GM12878 (cell line): ENCODE results near the gene DYSF. TPM values are rescaled to one million over a fixed set of nuclear protein-coding genes. Genes with fewer than 3 reads are reported as not detected.

Source experiments
- ATAC-seq: fragments of 200-7000 bp; cut with Tn5 transposase; 3 replicates; pipeline ENCODE4 v1.9.1; 2020; ENCODE audit warnings: mild to moderate bottlenecking, moderate library complexity
- BruUV-seq: library from RNA; stranded (reverse); fragments of 400-500 nt; replicated peaks from 2 replicates; lab custom pipeline; 2021; lab: Mats Ljungman, UMichigan
- CTCF ChIA-PET: fragments of 300-600 bp; sonication (Branson Sonifier 250); formaldehyde crosslinking; extraction: SDS; loops from one replicate; lab custom pipeline; 2021; ENCODE audit warnings: inconsistent platforms; lab: Yijun Ruan, JAX
- POLR2A ChIA-PET: fragments of 350-600 bp; formaldehyde crosslinking; extraction: SDS; loops from one replicate; lab custom pipeline; 2021; ENCODE audit warnings: inconsistent platforms; lab: Charles Lee
- RAD21 ChIA-PET: fragments of 300-600 bp; sonication (Branson Sonifier 250); formaldehyde crosslinking; loops from one replicate; lab custom pipeline; 2023; ENCODE audit warnings: antibody characterized with exemption; ENCODE audit not compliant: unreplicated experiment; lab: Charles Lee
- SMC1A ChIA-PET: fragments of 300-600 bp; sonication (Branson Sonifier 250); formaldehyde crosslinking; loops from one replicate; lab custom pipeline; 2023; ENCODE audit not compliant: unreplicated experiment, uncharacterized antibody; lab: Charles Lee
- DNase-seq: peaks from one replicate; pipeline ENCODE4 v3.0.0-alpha.2; 2011; ENCODE audit warnings: low read depth, low spot score
- FAIRE-seq: peaks from 3 replicates; lab custom pipeline; 2011; peaks lifted over from hg19 to GRCh38; lab: Jason Lieb, UNC
- H2AFZ ChIP-seq: 2 replicates; pipeline ENCODE4 v1.6.0; 2011; ENCODE audit warnings: low read depth, low read length, control low read depth; ENCODE audit not compliant: control insufficient read depth
- H3K27ac ChIP-seq: 2 replicates; pipeline ENCODE4 v1.5.1; 2011; ENCODE audit warnings: control low read depth; ENCODE audit not compliant: control insufficient read depth, insufficient read depth
- H3K27me3 ChIP-seq, 2 experiments: replicated peaks in 1 of 2; 2 replicates each; pipeline versions ENCODE4 v1.6.0 to v1.6.1; 2011; ENCODE audit warnings: low read length in 1 of 2; ENCODE audit not compliant: control insufficient read depth in 2 of 2, insufficient read depth in 2 of 2
- H3K36me3 ChIP-seq, 2 experiments: 2 replicates each; pipeline ENCODE4 v1.5.1; 2011; ENCODE audit warnings: low read length in 1 of 2; ENCODE audit not compliant: control insufficient read depth in 2 of 2, insufficient read depth in 2 of 2
- H3K4me1 ChIP-seq: 2 replicates; pipeline ENCODE4 v1.6.1; 2011; ENCODE audit warnings: mild to moderate bottlenecking, low read length, moderate library complexity, mixed read lengths; ENCODE audit not compliant: control insufficient read depth, insufficient read depth
- H3K4me2 ChIP-seq: 2 replicates; pipeline ENCODE4 v1.6.0; 2011; ENCODE audit warnings: control low read depth; ENCODE audit not compliant: control insufficient read depth, insufficient read depth
- H3K4me3 ChIP-seq: fragments of 200-600 bp; sonication (generic); 2 replicates; pipeline ENCODE4 v1.5.1; 2016
- H3K79me2 ChIP-seq: 2 replicates; pipeline ENCODE4 v1.6.0; 2011; ENCODE audit warnings: low read length; ENCODE audit not compliant: control insufficient read depth, insufficient read depth
- H3K9ac ChIP-seq: 2 replicates; pipeline ENCODE4 v1.8.0; 2011; ENCODE audit warnings: low read length, control low read depth, mixed read lengths; ENCODE audit not compliant: control insufficient read depth, insufficient read depth
- H3K9me3 ChIP-seq: replicated peaks from 3 replicates; pipeline ENCODE4 v1.5.1; 2011; ENCODE audit warnings: mild to moderate bottlenecking, low read length; ENCODE audit not compliant: control insufficient read depth, insufficient read depth
- H4K20me1 ChIP-seq: 2 replicates; pipeline ENCODE4 v1.6.0; 2011; ENCODE audit not compliant: control insufficient read depth, insufficient read depth
- BCL3 ChIP-seq: IDR thresholded peaks from 2 replicates; pipeline ENCODE4 v1.6.1; 2011; ENCODE audit warnings: borderline replicate concordance, low read depth, mild to moderate bottlenecking, moderate library complexity, low read length; ENCODE audit not compliant: insufficient read depth, poor library complexity, severe bottlenecking
- BHLHE40 ChIP-seq, 2 experiments: fragments of 450-650 bp in 1 of 2; IDR thresholded peaks; 2 replicates each; pipeline ENCODE4 v1.6.1; 2011 to 2017; ENCODE audit warnings: low read depth in 2 of 2, borderline replicate concordance in 1 of 2, improper control_type of control experiment in 1 of 2, low read length in 1 of 2, mild to moderate bottlenecking in 1 of 2
- CBX5 ChIP-seq: sonication (generic); IDR thresholded peaks from 2 replicates; pipeline ENCODE4 v1.6.1; 2016; ENCODE audit warnings: low read depth, moderate library complexity, mild to moderate bottlenecking, inconsistent platforms
- CREB1 ChIP-seq: IDR thresholded peaks from 2 replicates; pipeline ENCODE4 v1.6.1; 2012; ENCODE audit warnings: low read depth, mild to moderate bottlenecking, inconsistent platforms
- EP300 ChIP-seq, 2 experiments: fragments of 150-350 bp in 1 of 2; IDR thresholded peaks; 2 replicates each; pipeline ENCODE4 v1.6.1; 2011 to 2012; ENCODE audit warnings: low read depth in 2 of 2, low read length in 2 of 2, borderline replicate concordance in 1 of 2, improper control_type of control experiment in 1 of 2, inconsistent platforms in 1 of 2; ENCODE audit not compliant: control insufficient read depth in 1 of 2
- POLR2AphosphoS2 ChIP-seq: IDR thresholded peaks from 2 replicates; pipeline ENCODE4 v1.6.1; 2011; ENCODE audit warnings: low read depth, mild to moderate bottlenecking, low read length, improper control_type of control experiment, moderate library complexity
- RB1 ChIP-seq: fragments of 450-650 bp; formaldehyde crosslinking; IDR thresholded peaks from 2 replicates; pipeline ENCODE4 v1.6.1; 2017; ENCODE audit warnings: mild to moderate bottlenecking, borderline replicate concordance
- RELA ChIP-seq: fragments of 450-650 bp; IDR thresholded peaks from 2 replicates; pipeline ENCODE4 v1.8.0; 2014; ENCODE audit warnings: borderline replicate concordance; ENCODE audit not compliant: partially characterized antibody
- SUZ12 ChIP-seq: fragments of 200-600 bp; sonication (generic); IDR thresholded peaks from one replicate; pipeline ENCODE4 v1.6.1; 2018; ENCODE audit warnings: antibody characterized with exemption, mild to moderate bottlenecking; ENCODE audit not compliant: unreplicated experiment
- YBX1 ChIP-seq: fragments of 450-650 bp; IDR thresholded peaks from 2 replicates; pipeline ENCODE4 v1.6.1; 2016; ENCODE audit warnings: antibody characterized with exemption
- WGBS: methylation state at CpG from one replicate; pipeline ENCODE4 v1.1.6; 2016; ENCODE audit warnings: low lambda C conversion rate; ENCODE audit not compliant: insufficient replicate concordance, insufficient coverage; ENCODE audit errors: missing lambda C conversion rate; 5-methylcytosine and 5-hydroxymethylcytosine counted together
- in situ Hi-C: fragments of 300-500 bp; cut with MboI; formaldehyde crosslinking; loops from 9 replicates; pipeline ENCODE4 v1.14.3; 2018; ENCODE audit warnings: mixed read lengths
- intact Hi-C: fragments of 100-400 bp; cut with micrococcal nuclease; formaldehyde crosslinking; loops from one replicate; pipeline ENCODE4 v1.14.2; 2022; ENCODE audit not compliant: unreplicated experiment
- polyA plus RNA-seq, 11 experiments: library from polyadenylated mRNA; depleted of rRNA in 4 of 11; unstranded in 6 of 11; stranded (reverse) in 5 of 11; fragments of >200 nt; fragmentation: Nextera tagmentation in 4 of 11; fragmentation: Illumina TruSeq in 1 of 11; extraction: Ambion mirVana in 4 of 11; extraction: Trizol in 1 of 11; gene quantifications; 1 replicate in 1 of 11; 2 replicates in 10 of 11; pipeline versions ENCODE4 v1.2.1 to v1.2.3, GENCODE V29; 2011 to 2016; ENCODE audit warnings: inconsistent platforms in 2 of 11, missing spikeins in 2 of 11, low read depth in 1 of 11
- total RNA-seq, 4 experiments: library from RNA; depleted of rRNA in 3 of 4; stranded (reverse); fragments of >200 nt in 3 of 4; fragmentation: Illumina TruSeq in 1 of 4; extraction: Trizol in 1 of 4; gene quantifications; 2 replicates each; pipeline versions ENCODE4 v1.2.1 to v1.2.3, GENCODE V29; 2013 to 2021

Gene DYSF
- total and polyA plus RNA-seq, 10 of the 15 experiments (the other 5 are each of a cell fraction or from before 2014, with no cell fraction given), result under 0.01 to 0.15 (median 0.03) TPM; not detected in 7

- no peaks in the 10 kb centered on the region; a peak in 1 of 4 replicates for H3K27me3 ChIP-seq
- no peaks in the 10 kb centered on the region for H4K20me1 ChIP-seq
- FAIRE-seq (no peak), DNase-seq (no peak), ATAC-seq (no peak)
- no peaks in the 10 kb centered on the region for H3K9me3 ChIP-seq
- no peak overlapping the region for H3K4me3 ChIP-seq
- RAD21 ChIA-PET, result no interaction called here
- no peak overlapping the region for H3K27ac ChIP-seq
- H3K9ac ChIP-seq, result no peak overlapping the region
- no peaks in the 10 kb centered on the region for H3K79me2 ChIP-seq
- WGBS, result 14% methylated on average over 6 of the region's 7 CpGs
- in situ Hi-C loops, result no loop called here
- POLR2A ChIA-PET, result no interaction called here
- no peak for TF ChIP-seq SUZ12
- TF ChIP-seq BCL3, result no peak
- no peak for TF ChIP-seq POLR2AphosphoS2
- TF ChIP-seq CREB1, result no peak
- TF ChIP-seq YBX1, result no peak
- TF ChIP-seq BHLHE40 (IDR thresholded peaks at IDR 0.05; ENCODE audit: borderline replicate concordance in 1 of 2, low read depth in 2 of 2, low read length in 1 of 2), result no peak
- TF ChIP-seq RELA, result no peak
- TF ChIP-seq EP300 (IDR thresholded peaks at IDR 0.05; ENCODE audit: borderline replicate concordance in 1 of 2, control insufficient read depth in 1 of 2, low read depth in 2 of 2, low read length in 2 of 2), result no peak
- TF ChIP-seq RB1, result no peak
- no peak for TF ChIP-seq CBX5
- no peak overlapping the region for H3K4me2 ChIP-seq
- BruUV-seq, result no TSS peak
- CTCF ChIA-PET, result no interaction called here
- intact Hi-C loops, result no loop called here
- H2AFZ ChIP-seq, result no peak overlapping the region
- H3K4me1 ChIP-seq, result no peaks in the 10 kb centered on the region
- no peaks in the 10 kb centered on the region for H3K36me3 ChIP-seq
- SMC1A ChIA-PET, result no interaction called here
Measured at GRCh38 chr2:71583876-71584275, 130.5 kb downstream of the DYSF start.
